RWPE2 (cell line): ENCODE measurements around the gene HK1.

Source experiments
- ATAC-seq: fragments of 200-7000 bp; cut with Tn5 transposase; 3 replicates; pipeline ENCODE4 v1.9.1; 2021; ENCODE audit warnings: low read depth
- DNase-seq: peaks from one replicate; pipeline ENCODE4 v3.0.0-alpha.2; 2020; ENCODE audit warnings: low spot score
- H3K27ac ChIP-seq: fragments of 450-650 bp; 2 replicates; pipeline ENCODE4 v1.5.1; 2017; ENCODE audit warnings: mild to moderate bottlenecking; ENCODE audit not compliant: poor library complexity, severe bottlenecking
- H3K27me3 ChIP-seq: fragments of 250-450 bp; sonication (Bioruptor Pico); 2 replicates; pipeline ENCODE4 v1.5.1; 2021; ENCODE audit warnings: mild to moderate bottlenecking, moderate library complexity; ENCODE audit not compliant: insufficient read depth, poor library complexity, severe bottlenecking
- H3K36me3 ChIP-seq: fragments of 250-450 bp; sonication (Bioruptor Pico); 2 replicates; pipeline ENCODE4 v1.5.1; 2020; ENCODE audit warnings: low read depth, mild to moderate bottlenecking, moderate library complexity
- H3K4me1 ChIP-seq: fragments of 250-450 bp; sonication (Bioruptor Pico); 2 replicates; pipeline ENCODE4 v1.5.1; 2021; ENCODE audit warnings: mild to moderate bottlenecking, moderate library complexity; ENCODE audit not compliant: insufficient read depth, poor library complexity, severe bottlenecking
- H3K4me3 ChIP-seq: fragments of 250-450 bp; sonication (Bioruptor Pico); 2 replicates; pipeline ENCODE4 v1.5.1; 2021; ENCODE audit warnings: mild to moderate bottlenecking, moderate library complexity; ENCODE audit not compliant: severe bottlenecking
- H3K9me3 ChIP-seq: fragments of 250-450 bp; sonication (Bioruptor Pico); 2 replicates; pipeline ENCODE4 v1.5.1; 2021; ENCODE audit warnings: mild to moderate bottlenecking, moderate library complexity; ENCODE audit not compliant: severe bottlenecking
- CTCF ChIP-seq: fragments of 450-650 bp; IDR thresholded peaks from one replicate; pipeline ENCODE4 v1.5.1; 2017; ENCODE audit warnings: mild to moderate bottlenecking, moderate library complexity; ENCODE audit not compliant: poor library complexity, severe bottlenecking

Gene HK1

GRCh38 chr10:69312528-69312927 lies 34.2 kb downstream of the HK1 start:
- Histone ChIP-seq H3K4me1 (peaks cover 14% of the 10 kb centered on the region), H3K4me3 (no peak overlapping the region), H3K36me3 (no peaks in the 10 kb centered on the region), H3K27ac (no peak overlapping the region), H3K9me3 (no peaks in the 10 kb centered on the region), H3K27me3 (no peaks in the 10 kb centered on the region)
- DNase-seq = no peak
- no peak for TF ChIP-seq CTCF
- no peak for ATAC-seq

GRCh38 chr10:69315100-69315542 lies 36.8 kb downstream of the HK1 start:
- no peaks in the 10 kb centered on the region for H3K27me3 ChIP-seq
- DNase-seq (no peak), ATAC-seq (no peak)
- H3K27ac ChIP-seq = no peak overlapping the region
- no peaks in the 10 kb centered on the region for H3K9me3 ChIP-seq
- no peak for TF ChIP-seq CTCF
- peaks cover 19% of the 10 kb centered on the region for H3K4me1 ChIP-seq
- no peaks in the 10 kb centered on the region for H3K36me3 ChIP-seq
- H3K4me3 ChIP-seq = no peak overlapping the region

GRCh38 chr10:69315610-69316312 lies 37.5 kb downstream of the HK1 start:
- H3K36me3 ChIP-seq = peaks cover under 1% of the 10 kb centered on the region; the same call in 1 of the 2 replicates
- H3K27ac ChIP-seq = peak overlapping the region; percentile 84
- no peak overlapping the region for H3K4me3 ChIP-seq
- H3K9me3 ChIP-seq = no peaks in the 10 kb centered on the region
- no peak for ATAC-seq
- peaks cover 26% of the 10 kb centered on the region for H3K4me1 ChIP-seq
- no peak for TF ChIP-seq CTCF
- H3K27me3 ChIP-seq = no peaks in the 10 kb centered on the region
- no peak for DNase-seq

GRCh38 chr10:69316313-69317059 lies 38.2 kb downstream of the HK1 start:
- peaks cover 7% of the 10 kb centered on the region; the same call in 1 of the 2 replicates for H3K36me3 ChIP-seq
- peaks cover 32% of the 10 kb centered on the region for H3K4me1 ChIP-seq
- ATAC-seq (peak; percentile 41), DNase-seq (no peak)
- H3K27ac ChIP-seq = peak overlapping the region; percentile 84
- no peaks in the 10 kb centered on the region for H3K9me3 ChIP-seq
- no peaks in the 10 kb centered on the region for H3K27me3 ChIP-seq
- no peak overlapping the region for H3K4me3 ChIP-seq
- no peak for TF ChIP-seq CTCF
